PFSK-1 (cell line): ENCODE measurements around the gene ADAMTS15.

Experiments
- POLR2AphosphoS5 ChIP-seq: IDR thresholded peaks from 2 replicates; pipeline ENCODE4 v1.6.1; 2012; ENCODE audit warnings: low read depth, mild to moderate bottlenecking, control low read depth, low read length, moderate library complexity
- SIN3A ChIP-seq: IDR thresholded peaks from 2 replicates; pipeline ENCODE4 v1.6.1; 2012; ENCODE audit warnings: mild to moderate bottlenecking, low read length, moderate library complexity, borderline replicate concordance; ENCODE audit not compliant: insufficient read depth
- TAF1 ChIP-seq: IDR thresholded peaks from 2 replicates; pipeline ENCODE4 v1.6.1; 2012; ENCODE audit warnings: low read length, control low read depth, borderline replicate concordance; ENCODE audit not compliant: insufficient read depth
- TF ChIP-seq, protein P1 (sequence below), 2 experiments: IDR thresholded peaks; 2 replicates each; pipeline versions ENCODE4 v1.6.1 to v1.8.0; 2011 to 2012; ENCODE audit warnings: low read depth in 2 of 2, low read length in 2 of 2, control low read depth in 1 of 2, inconsistent platforms in 1 of 2, mild to moderate bottlenecking in 1 of 2, moderate library complexity in 1 of 2; ENCODE audit not compliant: insufficient read depth in 1 of 2

- TF ChIP-seq SIN3A (no peak), POLR2AphosphoS5 (no peak), TAF1 (no peak)
- TF ChIP-seq, protein P1, sequence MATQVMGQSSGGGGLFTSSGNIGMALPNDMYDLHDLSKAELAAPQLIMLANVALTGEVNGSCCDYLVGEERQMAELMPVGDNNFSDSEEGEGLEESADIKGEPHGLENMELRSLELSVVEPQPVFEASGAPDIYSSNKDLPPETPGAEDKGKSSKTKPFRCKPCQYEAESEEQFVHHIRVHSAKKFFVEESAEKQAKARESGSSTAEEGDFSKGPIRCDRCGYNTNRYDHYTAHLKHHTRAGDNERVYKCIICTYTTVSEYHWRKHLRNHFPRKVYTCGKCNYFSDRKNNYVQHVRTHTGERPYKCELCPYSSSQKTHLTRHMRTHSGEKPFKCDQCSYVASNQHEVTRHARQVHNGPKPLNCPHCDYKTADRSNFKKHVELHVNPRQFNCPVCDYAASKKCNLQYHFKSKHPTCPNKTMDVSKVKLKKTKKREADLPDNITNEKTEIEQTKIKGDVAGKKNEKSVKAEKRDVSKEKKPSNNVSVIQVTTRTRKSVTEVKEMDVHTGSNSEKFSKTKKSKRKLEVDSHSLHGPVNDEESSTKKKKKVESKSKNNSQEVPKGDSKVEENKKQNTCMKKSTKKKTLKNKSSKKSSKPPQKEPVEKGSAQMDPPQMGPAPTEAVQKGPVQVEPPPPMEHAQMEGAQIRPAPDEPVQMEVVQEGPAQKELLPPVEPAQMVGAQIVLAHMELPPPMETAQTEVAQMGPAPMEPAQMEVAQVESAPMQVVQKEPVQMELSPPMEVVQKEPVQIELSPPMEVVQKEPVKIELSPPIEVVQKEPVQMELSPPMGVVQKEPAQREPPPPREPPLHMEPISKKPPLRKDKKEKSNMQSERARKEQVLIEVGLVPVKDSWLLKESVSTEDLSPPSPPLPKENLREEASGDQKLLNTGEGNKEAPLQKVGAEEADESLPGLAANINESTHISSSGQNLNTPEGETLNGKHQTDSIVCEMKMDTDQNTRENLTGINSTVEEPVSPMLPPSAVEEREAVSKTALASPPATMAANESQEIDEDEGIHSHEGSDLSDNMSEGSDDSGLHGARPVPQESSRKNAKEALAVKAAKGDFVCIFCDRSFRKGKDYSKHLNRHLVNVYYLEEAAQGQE (IDR thresholded peaks at IDR 0.05; ENCODE audit: insufficient read depth in 1 of 2, low read depth in 2 of 2, low read length in 2 of 2) = no peak
Measured at GRCh38 chr11:130464291-130464812, 15.9 kb downstream of the ADAMTS15 start.
